DND-41 (cell line): Measurements from ENCODE around the gene TRIM13.

Source experiments
- EZH2 ChIP-seq: IDR thresholded peaks from 3 replicates; pipeline ENCODE4 v1.6.1; 2012; ENCODE audit warnings: borderline replicate concordance, low read depth, mild to moderate bottlenecking, moderate library complexity, low read length, inconsistent platforms; ENCODE audit not compliant: severe bottlenecking
- TF ChIP-seq, protein P1 (sequence below): IDR thresholded peaks from 2 replicates; pipeline ENCODE4 v1.5.1; 2012; ENCODE audit warnings: borderline replicate concordance, low read length, moderate library complexity, mild to moderate bottlenecking; ENCODE audit not compliant: poor library complexity, severe bottlenecking; ENCODE audit errors: extremely low read depth

DNA sequence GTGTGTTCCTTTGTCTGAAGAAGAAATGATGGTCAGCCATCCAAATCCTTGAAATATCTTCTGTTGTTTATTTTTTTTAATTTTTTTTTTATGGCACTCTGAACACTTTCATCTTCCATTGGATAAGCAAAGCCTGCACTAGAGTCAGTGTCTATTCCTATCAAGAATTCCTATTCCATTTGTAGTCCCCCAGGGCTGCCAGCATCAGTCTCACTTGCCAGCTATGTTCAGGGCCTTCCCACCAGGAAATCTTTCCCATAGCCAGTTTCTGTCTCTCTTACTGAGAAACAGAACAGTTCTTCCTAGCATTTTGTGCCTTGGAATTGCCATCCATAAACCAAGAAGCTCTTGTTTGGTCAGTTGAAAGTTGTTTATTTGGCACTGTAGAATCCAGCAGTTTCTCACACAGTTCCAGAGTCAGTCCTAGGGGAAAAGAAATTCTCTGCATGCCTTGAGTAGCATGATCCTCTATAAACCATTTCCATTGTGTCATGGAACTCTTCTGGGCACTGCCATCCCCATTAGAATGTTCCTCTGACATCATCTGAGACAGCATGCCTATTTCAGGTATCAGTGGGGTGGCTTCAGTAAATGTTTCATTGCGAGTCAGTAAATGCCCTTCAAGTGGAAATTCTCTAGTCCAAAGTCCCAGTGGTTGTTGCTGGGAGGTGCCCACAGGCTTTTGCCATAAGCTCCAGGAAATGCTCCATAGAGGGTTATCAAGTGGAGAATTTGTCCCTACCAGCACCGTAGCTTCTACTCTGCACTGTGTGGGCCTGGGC, 42.0 kb upstream of the TRIM13 start:
- TF ChIP-seq, protein P1, sequence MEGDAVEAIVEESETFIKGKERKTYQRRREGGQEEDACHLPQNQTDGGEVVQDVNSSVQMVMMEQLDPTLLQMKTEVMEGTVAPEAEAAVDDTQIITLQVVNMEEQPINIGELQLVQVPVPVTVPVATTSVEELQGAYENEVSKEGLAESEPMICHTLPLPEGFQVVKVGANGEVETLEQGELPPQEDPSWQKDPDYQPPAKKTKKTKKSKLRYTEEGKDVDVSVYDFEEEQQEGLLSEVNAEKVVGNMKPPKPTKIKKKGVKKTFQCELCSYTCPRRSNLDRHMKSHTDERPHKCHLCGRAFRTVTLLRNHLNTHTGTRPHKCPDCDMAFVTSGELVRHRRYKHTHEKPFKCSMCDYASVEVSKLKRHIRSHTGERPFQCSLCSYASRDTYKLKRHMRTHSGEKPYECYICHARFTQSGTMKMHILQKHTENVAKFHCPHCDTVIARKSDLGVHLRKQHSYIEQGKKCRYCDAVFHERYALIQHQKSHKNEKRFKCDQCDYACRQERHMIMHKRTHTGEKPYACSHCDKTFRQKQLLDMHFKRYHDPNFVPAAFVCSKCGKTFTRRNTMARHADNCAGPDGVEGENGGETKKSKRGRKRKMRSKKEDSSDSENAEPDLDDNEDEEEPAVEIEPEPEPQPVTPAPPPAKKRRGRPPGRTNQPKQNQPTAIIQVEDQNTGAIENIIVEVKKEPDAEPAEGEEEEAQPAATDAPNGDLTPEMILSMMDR = no peak
- TF ChIP-seq EZH2 = no peak
